Fibroblast of mammary gland (primary cell): ENCODE measurements around the gene APBA2.

ENCODE experiments used
- DNase-seq: peaks from one replicate; pipeline ENCODE4 v3.0.0-alpha.2; 2010; ENCODE audit warnings: low read depth
- H3K4me3 ChIP-seq: 2 replicates; pipeline ENCODE4 v1.5.1; 2011; ENCODE audit warnings: low read depth, mild to moderate bottlenecking, low read length, moderate library complexity; ENCODE audit not compliant: control insufficient read depth
- TF ChIP-seq, protein P1 (sequence below): conservative IDR thresholded peaks from 2 replicates; pipeline ENCODE4 v1.5.1; 2011; ENCODE audit warnings: low read depth, low read length, inconsistent platforms; ENCODE audit not compliant: control insufficient read depth, insufficient read depth

Gene APBA2

DNA sequence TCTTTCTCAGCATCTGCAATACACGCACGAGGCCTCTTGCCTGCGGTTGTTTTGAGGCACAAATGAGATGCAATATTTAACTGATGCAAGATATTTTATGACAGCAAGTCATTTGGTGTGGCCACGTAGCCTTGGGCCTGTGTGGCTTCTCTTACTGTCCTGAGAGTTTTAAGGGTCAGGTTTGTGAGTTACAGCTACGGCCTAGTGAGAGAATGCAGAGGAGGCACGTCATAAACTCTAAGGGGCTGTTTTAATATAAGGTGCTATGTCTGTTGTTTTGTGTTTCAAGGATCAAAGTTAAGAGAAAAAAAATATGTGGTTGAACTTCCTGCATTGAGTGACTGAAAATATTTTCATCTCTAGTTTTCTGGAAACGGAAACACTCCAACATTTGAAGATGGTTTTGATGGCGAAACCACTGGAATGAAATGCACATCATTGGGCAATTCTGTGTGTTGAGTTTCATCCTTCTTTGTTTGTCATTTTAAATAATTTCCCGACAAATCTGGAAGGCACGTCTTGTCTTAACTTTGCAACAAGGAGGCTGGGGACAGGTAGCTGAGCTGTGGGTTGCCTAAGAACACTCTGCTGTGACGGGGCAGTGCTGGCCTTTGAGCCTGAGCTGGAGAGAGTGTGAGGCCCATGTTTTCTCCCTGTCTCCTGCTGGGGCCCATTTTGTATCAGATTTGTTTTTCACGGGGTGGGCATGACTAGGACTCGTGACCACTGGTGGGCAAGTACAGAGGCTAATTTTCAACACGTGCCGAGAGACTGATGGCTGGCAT, 5.1 kb downstream of the APBA2 start:
- H3K4me3 ChIP-seq: no peak overlapping the region
- no peak for DNase-seq
- TF ChIP-seq, protein P1, sequence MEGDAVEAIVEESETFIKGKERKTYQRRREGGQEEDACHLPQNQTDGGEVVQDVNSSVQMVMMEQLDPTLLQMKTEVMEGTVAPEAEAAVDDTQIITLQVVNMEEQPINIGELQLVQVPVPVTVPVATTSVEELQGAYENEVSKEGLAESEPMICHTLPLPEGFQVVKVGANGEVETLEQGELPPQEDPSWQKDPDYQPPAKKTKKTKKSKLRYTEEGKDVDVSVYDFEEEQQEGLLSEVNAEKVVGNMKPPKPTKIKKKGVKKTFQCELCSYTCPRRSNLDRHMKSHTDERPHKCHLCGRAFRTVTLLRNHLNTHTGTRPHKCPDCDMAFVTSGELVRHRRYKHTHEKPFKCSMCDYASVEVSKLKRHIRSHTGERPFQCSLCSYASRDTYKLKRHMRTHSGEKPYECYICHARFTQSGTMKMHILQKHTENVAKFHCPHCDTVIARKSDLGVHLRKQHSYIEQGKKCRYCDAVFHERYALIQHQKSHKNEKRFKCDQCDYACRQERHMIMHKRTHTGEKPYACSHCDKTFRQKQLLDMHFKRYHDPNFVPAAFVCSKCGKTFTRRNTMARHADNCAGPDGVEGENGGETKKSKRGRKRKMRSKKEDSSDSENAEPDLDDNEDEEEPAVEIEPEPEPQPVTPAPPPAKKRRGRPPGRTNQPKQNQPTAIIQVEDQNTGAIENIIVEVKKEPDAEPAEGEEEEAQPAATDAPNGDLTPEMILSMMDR: no peak

DNA sequence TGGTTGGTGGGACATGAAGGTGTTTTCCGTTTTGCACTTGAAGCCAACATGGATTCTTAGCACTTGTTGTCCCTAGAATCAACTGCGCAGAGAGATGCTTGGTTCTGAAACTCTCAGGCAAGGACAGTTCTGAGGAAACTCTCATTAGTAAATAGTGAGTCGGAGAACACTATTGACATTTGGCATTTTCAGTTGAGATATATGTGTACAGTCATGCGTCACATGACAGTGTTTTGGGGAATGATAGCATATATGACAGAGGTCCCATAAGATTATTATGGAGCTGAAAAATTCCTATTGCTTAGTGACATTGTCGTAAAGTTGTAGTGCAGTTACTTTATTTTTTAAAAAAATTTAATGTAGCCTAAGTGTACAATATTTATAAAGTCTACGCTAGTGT, 5.8 kb downstream of the APBA2 start:
- no peak overlapping the region for H3K4me3 ChIP-seq
- TF ChIP-seq, protein P1: no peak
- DNase-seq: no peak

DNA sequence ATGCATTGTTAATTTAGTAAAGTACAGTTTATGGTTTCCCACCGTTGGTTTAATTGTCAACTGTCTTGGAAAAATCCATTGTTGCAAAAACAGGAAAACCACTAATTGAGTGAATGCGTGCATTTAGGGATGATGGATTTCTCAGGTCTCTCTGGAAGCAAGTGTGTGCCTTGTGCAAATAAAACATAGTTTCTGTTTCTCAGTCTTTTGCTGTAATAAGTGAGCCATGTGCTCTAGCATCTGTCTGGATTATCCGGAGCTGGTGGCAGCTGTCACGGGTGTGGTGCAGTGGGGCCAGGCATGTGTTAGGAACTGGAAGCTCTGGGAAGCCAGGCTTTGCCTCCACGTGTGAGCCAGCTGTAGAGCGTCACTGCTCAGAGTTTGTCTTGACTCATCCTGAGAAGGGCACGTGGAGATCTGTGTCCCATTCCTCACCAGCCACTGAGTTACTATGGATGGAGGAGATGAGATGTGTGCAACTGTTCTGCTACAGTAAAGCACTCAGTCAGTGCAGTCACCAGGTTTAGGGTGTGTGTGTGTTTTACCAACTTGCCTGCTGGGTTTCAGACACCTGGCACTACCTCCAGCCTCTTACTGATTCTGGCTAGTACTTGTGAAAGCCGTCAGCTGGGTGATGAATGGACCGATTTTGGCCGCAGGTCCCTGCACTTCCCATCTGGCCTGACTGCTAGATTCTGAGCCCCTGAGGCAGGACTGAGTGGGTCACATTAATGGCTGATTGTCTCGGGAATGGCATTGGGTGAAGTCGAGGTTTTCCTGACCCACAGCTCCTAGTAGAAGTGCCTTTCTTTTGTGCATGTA, 7.2 kb downstream of the APBA2 start:
- peak; percentile 67 for DNase-seq
- TF ChIP-seq, protein P1: no peak
- H3K4me3 ChIP-seq: no peak overlapping the region

DNA sequence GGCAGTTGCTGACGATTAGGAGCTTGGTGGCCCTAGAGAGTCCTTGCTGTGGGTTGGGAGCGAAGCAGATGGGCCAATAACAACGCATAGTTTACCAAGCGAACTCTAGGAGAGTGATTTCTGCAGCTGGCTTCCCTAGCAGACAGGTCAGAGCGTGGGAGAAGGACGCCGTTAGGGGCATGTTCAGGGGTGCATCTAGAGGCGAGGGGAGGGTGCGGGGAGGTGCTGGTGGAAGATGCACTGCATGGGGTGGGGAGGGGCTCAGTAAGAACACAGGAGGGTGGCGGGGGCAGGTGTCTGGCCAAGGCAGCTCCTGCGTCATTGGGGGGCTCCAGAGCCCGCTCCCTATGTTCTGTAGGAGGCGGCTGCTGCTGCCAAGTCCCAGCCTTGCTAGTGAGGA, 8.9 kb downstream of the APBA2 start:
- no peak for DNase-seq
- TF ChIP-seq, protein P1: no peak

DNA sequence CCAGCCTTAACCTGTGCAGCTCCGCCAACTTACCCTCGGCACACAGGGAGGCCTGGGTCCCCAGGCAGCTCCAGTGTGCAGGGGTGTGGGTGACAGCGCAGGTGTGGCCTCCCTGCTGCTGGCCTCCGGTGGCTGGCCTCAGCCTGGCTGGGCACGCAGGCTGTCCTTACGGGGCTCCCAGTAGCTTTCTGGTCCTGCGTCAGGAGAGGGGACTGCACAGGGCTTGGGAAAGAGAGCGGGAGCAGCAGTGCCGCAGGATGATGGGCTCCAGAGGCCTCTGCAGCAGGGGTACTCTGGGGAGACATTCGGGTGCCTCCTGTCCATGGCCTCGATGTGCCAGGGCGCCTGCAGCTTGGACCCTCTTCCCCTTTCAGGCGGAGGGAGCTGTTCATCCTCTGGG, 9.4 kb downstream of the APBA2 start:
- TF ChIP-seq, protein P1: no peak
- no peak for DNase-seq

More for the DNA sequence above, 8.9 kb downstream of the APBA2 start:
- no peak overlapping the region for H3K4me3 ChIP-seq

DNA sequence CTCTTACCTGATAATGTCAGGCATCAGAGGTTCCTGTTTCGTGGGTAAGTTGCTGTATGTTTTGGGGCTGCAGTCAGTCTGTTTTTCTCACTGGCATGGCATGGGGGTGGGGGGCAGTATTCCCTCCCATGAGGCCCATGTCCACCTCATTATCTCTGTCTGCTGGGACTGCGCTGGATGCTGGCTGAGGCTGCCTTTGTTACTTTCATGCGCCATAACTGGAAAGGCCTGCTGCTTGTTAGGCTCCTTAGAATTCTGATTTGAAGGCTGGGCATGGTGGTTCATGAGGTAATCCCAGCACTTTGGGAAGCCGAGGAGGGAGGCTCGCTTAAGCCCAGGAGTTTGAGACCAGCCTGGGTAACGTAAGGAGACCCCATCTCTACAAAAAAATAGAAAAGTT, 9.8 kb downstream of the APBA2 start:
- TF ChIP-seq, protein P1: no peak

More for the DNA sequence above, 9.4 kb downstream of the APBA2 start:
- no peak overlapping the region for H3K4me3 ChIP-seq

More for the DNA sequence above, 9.8 kb downstream of the APBA2 start:
- H3K4me3 ChIP-seq: no peak overlapping the region
- DNase-seq: no peak
